Measurements from ENCODE around the gene RPA3. TPM values are rescaled to one million over a fixed set of nuclear protein-coding genes. Genes with fewer than 3 reads are reported as not detected.
A peak's percentile ranks its signal among the peaks of the same experiment; 100 is the strongest.

RPA3 gene
- total and polyA plus RNA-seq, 2 donors (not counting 3 experiments of a cell fraction or from before 2014, with no cell fraction given): 15.6 to 34.4 TPM

DNA sequence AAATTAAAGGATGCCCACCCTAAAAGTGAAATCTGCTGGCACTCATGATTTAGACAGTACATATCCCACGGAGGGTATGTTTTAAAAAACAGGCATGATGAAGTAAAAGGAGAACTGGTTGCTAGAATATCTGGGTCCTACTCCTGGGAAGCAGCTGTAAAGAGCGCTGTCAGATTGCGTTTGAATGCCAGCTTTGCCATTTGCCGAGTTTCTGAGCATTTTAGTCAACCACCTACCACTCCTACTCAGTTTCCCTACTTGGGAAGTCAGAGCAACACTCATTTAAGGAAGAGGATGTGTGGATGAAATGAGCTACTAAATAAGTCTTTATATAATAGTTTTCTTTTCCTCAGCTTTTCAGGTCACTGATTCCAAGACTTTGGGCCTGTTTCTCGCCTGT is 79.0 kb downstream of the RPA3 start:
- TF ChIP-seq, protein P1, sequence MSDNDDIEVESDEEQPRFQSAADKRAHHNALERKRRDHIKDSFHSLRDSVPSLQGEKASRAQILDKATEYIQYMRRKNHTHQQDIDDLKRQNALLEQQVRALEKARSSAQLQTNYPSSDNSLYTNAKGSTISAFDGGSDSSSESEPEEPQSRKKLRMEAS (IDR thresholded peaks at IDR 0.05; ENCODE audit: insufficient read depth, insufficient read length): no peak
- no peak for TF ChIP-seq GATA2 (IDR thresholded peaks at IDR 0.05; ENCODE audit: insufficient read depth, insufficient read length, low read depth, low read length)
- TF ChIP-seq FOS (IDR thresholded peaks at IDR 0.05; ENCODE audit: borderline replicate concordance, insufficient read depth, low read length): no peak
- TF ChIP-seq EZH2 (IDR thresholded peaks at IDR 0.05; ENCODE audit: borderline replicate concordance, low read depth, low read length, severe bottlenecking): no peak
- FAIRE-seq (no peak), DNase-seq (ENCODE audit: low read depth, low spot score) (no peak)
- intact Hi-C loops (cut with micrococcal nuclease) (loop anchor here (5.0 kb wide), 1 partner anchor 42 kb away; no protein-coding TSS in a partner anchor), dilution Hi-C loops (cut with MboI; ENCODE audit: extremely low pct_ligation_motif_present, low sequenced_read_pairs) (no loop called here)
- Histone ChIP-seq H3K4me2 (ENCODE audit: insufficient read depth, low read length) (peak overlapping the region; percentile 91), H2AFZ (ENCODE audit: low read depth, low read length) (peak overlapping the region; percentile 94), H3K27me3 (ENCODE audit: control insufficient read depth in 2 of 2, insufficient read depth in 2 of 2, low read length in 2 of 2) (no peaks in the 10 kb centered on the region), H4K20me1 (replicated peaks; ENCODE audit: control insufficient read depth, extremely low read depth, insufficient read depth, low read length) (no peaks in the 10 kb centered on the region), H3K27ac (ENCODE audit: insufficient read depth, low read depth, low read length) (peak overlapping the region; percentile 19), H3K79me2 (ENCODE audit: control insufficient read depth, insufficient read depth, low read length) (no peaks in the 10 kb centered on the region), H3K36me3 (ENCODE audit: control insufficient read depth in 2 of 2, extremely low read depth in 1 of 2, insufficient read depth in 2 of 2, low read length in 2 of 2) (no peaks in the 10 kb centered on the region), H3K9me3 (replicated peaks; ENCODE audit: control insufficient read depth, insufficient read depth, low read length) (no peaks in the 10 kb centered on the region), H3K9me1 (replicated peaks; ENCODE audit: control insufficient read depth, extremely low read depth, insufficient read depth, low read length) (no peaks in the 10 kb centered on the region), H3K4me3 (replicated peaks in 1 of 3; ENCODE audit: insufficient read depth in 1 of 3, low read depth in 1 of 3, low read length in 3 of 3) (peak overlapping the region; percentile 66 to 93 (median 79)), H3K4me1 (ENCODE audit: control insufficient read depth, extremely low read depth, insufficient read depth, low read length) (peaks cover 8% of the 10 kb centered on the region), H3K9ac (replicated peaks; ENCODE audit: extremely low read depth, insufficient read depth, low read length) (peak overlapping the region; percentile 80)
- BruUV-seq (replicated peaks): no TSS peak
- ChIA-PET POLR2A (no interaction called here), CTCF (interaction anchor here (2.0 to 4.6 kb wide), 2 partner anchors 551 to 657 kb away, joined by 8 to 21 read pairs; no protein-coding TSS in a partner anchor)

DNA sequence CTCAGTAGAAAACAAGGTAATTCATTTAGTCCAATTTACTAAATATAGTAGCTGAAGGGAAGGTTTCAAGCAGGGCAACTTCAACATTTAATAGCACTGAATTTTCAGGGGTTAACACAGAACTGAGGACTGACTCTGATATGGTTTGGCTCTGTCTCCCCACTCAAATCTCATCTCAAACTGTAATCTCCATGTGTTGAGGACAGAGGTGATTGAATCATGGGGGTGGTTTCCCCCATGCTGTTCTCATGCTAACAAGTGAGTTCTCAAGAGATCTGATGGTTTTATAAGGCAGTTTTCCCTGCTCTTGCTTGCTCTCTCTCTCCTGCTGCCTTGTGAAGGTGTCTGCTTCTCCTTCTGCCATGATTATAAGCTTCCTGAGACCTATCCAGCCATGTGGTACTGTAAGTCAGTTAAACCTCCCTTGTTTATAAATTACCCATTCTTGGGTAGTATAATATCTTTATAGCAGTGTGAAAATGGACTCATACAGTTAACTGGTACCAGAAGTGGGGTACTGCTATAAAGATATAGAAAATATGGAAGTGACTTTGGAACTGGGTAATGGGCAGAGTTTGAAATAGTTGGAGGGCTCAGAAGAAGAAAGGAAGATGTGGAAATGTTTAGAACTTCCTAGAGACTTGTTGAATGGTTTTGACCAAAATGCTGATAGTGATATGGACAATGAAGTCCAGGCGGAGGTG is 87.6 kb downstream of the RPA3 start:
- Histone ChIP-seq H4K20me1 (replicated peaks; ENCODE audit: control insufficient read depth, extremely low read depth, insufficient read depth, low read length) (no peaks in the 10 kb centered on the region), H3K9ac (replicated peaks; ENCODE audit: extremely low read depth, insufficient read depth, low read length) (no peak overlapping the region), H3K4me3 (replicated peaks in 1 of 3; ENCODE audit: insufficient read depth in 1 of 3, low read depth in 1 of 3, low read length in 3 of 3) (no peak overlapping the region), H3K9me1 (replicated peaks; ENCODE audit: control insufficient read depth, extremely low read depth, insufficient read depth, low read length) (no peaks in the 10 kb centered on the region), H3K9me3 (replicated peaks; ENCODE audit: control insufficient read depth, insufficient read depth, low read length) (no peaks in the 10 kb centered on the region), H3K27ac (ENCODE audit: insufficient read depth, low read depth, low read length) (no peak overlapping the region), H3K27me3 (ENCODE audit: control insufficient read depth in 2 of 2, insufficient read depth in 2 of 2, low read length in 2 of 2) (no peaks in the 10 kb centered on the region), H3K79me2 (ENCODE audit: control insufficient read depth, insufficient read depth, low read length) (no peaks in the 10 kb centered on the region), H3K4me1 (ENCODE audit: control insufficient read depth, extremely low read depth, insufficient read depth, low read length) (no peaks in the 10 kb centered on the region), H3K36me3 (ENCODE audit: control insufficient read depth in 2 of 2, extremely low read depth in 1 of 2, insufficient read depth in 2 of 2, low read length in 2 of 2) (no peaks in the 10 kb centered on the region), H2AFZ (ENCODE audit: low read depth, low read length) (no peak overlapping the region), H3K4me2 (ENCODE audit: insufficient read depth, low read length) (no peak overlapping the region)
- no TSS peak for BruUV-seq (replicated peaks)
- TF ChIP-seq POLR2A (IDR thresholded peaks at IDR 0.05; ENCODE audit: low read depth, low read length): no peak
- TF ChIP-seq MYC (IDR thresholded peaks at IDR 0.05; ENCODE audit: low read depth, low read length): no peak
- TF ChIP-seq, protein P2, sequence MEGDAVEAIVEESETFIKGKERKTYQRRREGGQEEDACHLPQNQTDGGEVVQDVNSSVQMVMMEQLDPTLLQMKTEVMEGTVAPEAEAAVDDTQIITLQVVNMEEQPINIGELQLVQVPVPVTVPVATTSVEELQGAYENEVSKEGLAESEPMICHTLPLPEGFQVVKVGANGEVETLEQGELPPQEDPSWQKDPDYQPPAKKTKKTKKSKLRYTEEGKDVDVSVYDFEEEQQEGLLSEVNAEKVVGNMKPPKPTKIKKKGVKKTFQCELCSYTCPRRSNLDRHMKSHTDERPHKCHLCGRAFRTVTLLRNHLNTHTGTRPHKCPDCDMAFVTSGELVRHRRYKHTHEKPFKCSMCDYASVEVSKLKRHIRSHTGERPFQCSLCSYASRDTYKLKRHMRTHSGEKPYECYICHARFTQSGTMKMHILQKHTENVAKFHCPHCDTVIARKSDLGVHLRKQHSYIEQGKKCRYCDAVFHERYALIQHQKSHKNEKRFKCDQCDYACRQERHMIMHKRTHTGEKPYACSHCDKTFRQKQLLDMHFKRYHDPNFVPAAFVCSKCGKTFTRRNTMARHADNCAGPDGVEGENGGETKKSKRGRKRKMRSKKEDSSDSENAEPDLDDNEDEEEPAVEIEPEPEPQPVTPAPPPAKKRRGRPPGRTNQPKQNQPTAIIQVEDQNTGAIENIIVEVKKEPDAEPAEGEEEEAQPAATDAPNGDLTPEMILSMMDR (IDR thresholded peaks at IDR 0.05; ENCODE audit: extremely low read depth in 1 of 2, insufficient read depth in 1 of 2, low read depth in 1 of 2, low read length in 2 of 2): no peak
- TF ChIP-seq POLR2AphosphoS5 (IDR thresholded peaks at IDR 0.05; ENCODE audit: insufficient read depth, low read depth, low read length): no peak
- TF ChIP-seq, protein P1 (IDR thresholded peaks at IDR 0.05; ENCODE audit: insufficient read depth, insufficient read length): no peak
- TF ChIP-seq JUN (IDR thresholded peaks at IDR 0.05; ENCODE audit: borderline replicate concordance, insufficient read depth, insufficient read length, low read depth): no peak
- TF ChIP-seq GATA2 (IDR thresholded peaks at IDR 0.05; ENCODE audit: insufficient read depth, insufficient read length, low read depth, low read length): no peak
- TF ChIP-seq FOS (IDR thresholded peaks at IDR 0.05; ENCODE audit: borderline replicate concordance, insufficient read depth, low read length): no peak
- no peak for TF ChIP-seq EZH2 (IDR thresholded peaks at IDR 0.05; ENCODE audit: borderline replicate concordance, low read depth, low read length, severe bottlenecking)
- dilution Hi-C loops (cut with MboI; ENCODE audit: extremely low pct_ligation_motif_present, low sequenced_read_pairs): no loop called here
- ChIA-PET POLR2A (no interaction called here), CTCF (no interaction called here)
- intact Hi-C loops (cut with micrococcal nuclease): no loop called here
- DNase-seq (ENCODE audit: low read depth, low spot score) (no peak), FAIRE-seq (no peak)
